ENCODE data around the gene MUC5AC.

DNA sequence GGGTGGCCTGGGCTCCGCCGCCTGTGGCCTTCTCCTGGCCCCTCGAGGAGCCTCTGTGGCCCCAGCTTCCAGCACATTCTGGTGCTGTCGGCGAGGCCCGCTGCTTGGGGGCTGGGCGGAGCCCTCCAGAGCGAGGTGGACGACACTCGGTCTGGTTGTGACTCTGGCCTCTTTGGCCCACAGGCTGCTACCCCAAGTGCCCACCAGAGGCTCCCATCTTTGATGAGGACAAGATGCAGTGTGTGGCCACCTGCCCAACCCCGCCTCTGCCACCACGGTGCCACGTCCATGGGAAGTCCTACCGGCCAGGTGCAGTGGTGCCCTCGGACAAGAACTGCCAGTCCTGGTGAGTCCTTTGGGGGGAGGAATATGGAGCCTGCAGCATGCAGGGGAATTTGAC lies 22.4 kb downstream of the MUC5AC start:
- TF ChIP-seq, protein P1, sequence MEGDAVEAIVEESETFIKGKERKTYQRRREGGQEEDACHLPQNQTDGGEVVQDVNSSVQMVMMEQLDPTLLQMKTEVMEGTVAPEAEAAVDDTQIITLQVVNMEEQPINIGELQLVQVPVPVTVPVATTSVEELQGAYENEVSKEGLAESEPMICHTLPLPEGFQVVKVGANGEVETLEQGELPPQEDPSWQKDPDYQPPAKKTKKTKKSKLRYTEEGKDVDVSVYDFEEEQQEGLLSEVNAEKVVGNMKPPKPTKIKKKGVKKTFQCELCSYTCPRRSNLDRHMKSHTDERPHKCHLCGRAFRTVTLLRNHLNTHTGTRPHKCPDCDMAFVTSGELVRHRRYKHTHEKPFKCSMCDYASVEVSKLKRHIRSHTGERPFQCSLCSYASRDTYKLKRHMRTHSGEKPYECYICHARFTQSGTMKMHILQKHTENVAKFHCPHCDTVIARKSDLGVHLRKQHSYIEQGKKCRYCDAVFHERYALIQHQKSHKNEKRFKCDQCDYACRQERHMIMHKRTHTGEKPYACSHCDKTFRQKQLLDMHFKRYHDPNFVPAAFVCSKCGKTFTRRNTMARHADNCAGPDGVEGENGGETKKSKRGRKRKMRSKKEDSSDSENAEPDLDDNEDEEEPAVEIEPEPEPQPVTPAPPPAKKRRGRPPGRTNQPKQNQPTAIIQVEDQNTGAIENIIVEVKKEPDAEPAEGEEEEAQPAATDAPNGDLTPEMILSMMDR (conservative IDR thresholded peaks at IDR 0.05 in 1 of 2, IDR thresholded peaks at IDR 0.05 in 1 of 2; ENCODE audit: low read depth in 1 of 2, low read length in 2 of 2) = no peak
- TF ChIP-seq EZH2 (IDR thresholded peaks at IDR 0.05; ENCODE audit: low read length, missing control alignments) = no peak
